Epithelial cell of proximal tubule (primary cell): ENCODE results near the gene ASB14. TPM values are rescaled to one million over a fixed set of nuclear protein-coding genes. Genes with fewer than 3 reads are reported as not detected.

Source experiments
- DNase-seq: peaks from one replicate; pipeline ENCODE4 v3.0.0-alpha.2; 2011; ENCODE audit warnings: low read depth
- H3K4me3 ChIP-seq: 2 replicates; pipeline ENCODE4 v1.5.1; 2011; ENCODE audit warnings: low read depth, mild to moderate bottlenecking, low read length
- total RNA-seq: library from RNA; depleted of rRNA; stranded (reverse); fragments of >200 nt; gene quantifications from 2 replicates; pipeline ENCODE4 v1.2.3, GENCODE V29; 2015
- TF ChIP-seq, protein P1 (sequence below): conservative IDR thresholded peaks from 2 replicates; pipeline ENCODE4 v1.5.1; 2012; ENCODE audit warnings: low read depth, mild to moderate bottlenecking, low read length

The ASB14 gene
- total RNA-seq, 1 donor from 2014 or later: not detected

DNA sequence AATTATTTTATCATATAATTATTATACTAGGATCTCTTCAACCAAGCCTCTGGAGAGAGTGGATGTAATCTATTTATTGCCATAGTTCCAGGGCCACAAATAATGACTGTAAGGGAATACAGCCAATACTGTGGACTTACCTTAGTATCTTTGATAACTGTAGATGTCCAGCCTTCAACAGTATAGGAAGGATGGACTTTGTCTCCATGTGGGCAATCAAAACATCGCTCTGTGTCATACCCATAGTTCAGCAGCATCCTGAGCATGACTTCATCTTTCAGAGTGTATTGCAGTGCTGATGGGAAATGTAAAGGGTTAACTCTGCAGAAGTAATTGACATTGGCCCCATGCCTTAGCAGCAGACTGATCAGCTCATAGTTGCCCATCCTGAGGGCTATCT, 14.2 kb downstream of the ASB14 start:
- TF ChIP-seq, protein P1, sequence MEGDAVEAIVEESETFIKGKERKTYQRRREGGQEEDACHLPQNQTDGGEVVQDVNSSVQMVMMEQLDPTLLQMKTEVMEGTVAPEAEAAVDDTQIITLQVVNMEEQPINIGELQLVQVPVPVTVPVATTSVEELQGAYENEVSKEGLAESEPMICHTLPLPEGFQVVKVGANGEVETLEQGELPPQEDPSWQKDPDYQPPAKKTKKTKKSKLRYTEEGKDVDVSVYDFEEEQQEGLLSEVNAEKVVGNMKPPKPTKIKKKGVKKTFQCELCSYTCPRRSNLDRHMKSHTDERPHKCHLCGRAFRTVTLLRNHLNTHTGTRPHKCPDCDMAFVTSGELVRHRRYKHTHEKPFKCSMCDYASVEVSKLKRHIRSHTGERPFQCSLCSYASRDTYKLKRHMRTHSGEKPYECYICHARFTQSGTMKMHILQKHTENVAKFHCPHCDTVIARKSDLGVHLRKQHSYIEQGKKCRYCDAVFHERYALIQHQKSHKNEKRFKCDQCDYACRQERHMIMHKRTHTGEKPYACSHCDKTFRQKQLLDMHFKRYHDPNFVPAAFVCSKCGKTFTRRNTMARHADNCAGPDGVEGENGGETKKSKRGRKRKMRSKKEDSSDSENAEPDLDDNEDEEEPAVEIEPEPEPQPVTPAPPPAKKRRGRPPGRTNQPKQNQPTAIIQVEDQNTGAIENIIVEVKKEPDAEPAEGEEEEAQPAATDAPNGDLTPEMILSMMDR: no peak
- no peak overlapping the region for H3K4me3 ChIP-seq

DNA sequence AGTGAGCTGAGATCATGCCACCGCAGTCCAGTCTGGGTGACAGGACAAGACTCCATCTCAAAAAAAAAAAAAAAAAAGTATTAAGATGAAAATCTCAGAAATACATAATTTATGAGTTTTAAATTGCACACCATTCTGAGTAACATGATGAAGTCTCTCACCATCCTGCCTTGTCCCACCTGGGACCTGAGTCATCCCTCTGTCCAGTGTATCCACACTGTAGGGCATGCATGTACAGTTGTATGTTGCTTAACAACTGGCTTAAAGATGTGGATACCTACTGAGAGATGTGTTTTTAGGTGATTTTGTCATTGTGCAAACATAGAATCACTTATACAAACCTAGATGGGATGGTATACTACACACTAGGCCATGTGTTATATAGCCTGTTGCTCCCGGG, 17.1 kb downstream of the ASB14 start:
- TF ChIP-seq, protein P1: no peak
- H3K4me3 ChIP-seq: no peak overlapping the region
- no peak for DNase-seq

More for the DNA sequence above, 14.2 kb downstream of the ASB14 start:
- no peak for DNase-seq

DNA sequence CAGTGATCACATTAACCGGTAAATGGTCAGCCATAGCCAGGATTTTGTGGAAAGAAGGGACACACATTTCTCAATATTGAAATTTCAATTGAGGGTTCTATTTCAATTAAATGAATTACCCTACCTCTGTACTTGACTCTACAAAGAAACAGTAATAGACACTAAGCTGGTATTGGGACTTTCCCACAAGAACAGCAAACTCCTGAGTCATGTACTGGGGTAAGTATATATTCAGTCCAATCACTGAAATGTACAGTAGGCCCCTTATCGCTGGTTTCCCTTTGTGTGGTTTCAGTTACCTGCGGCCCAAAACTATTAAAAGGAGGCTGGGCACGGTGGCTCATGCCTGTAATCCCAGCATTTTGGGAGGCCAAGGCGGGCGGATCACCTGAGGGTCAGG, 17.6 kb downstream of the ASB14 start:
- no peak overlapping the region for H3K4me3 ChIP-seq
- TF ChIP-seq, protein P1: no peak
- DNase-seq: no peak

DNA sequence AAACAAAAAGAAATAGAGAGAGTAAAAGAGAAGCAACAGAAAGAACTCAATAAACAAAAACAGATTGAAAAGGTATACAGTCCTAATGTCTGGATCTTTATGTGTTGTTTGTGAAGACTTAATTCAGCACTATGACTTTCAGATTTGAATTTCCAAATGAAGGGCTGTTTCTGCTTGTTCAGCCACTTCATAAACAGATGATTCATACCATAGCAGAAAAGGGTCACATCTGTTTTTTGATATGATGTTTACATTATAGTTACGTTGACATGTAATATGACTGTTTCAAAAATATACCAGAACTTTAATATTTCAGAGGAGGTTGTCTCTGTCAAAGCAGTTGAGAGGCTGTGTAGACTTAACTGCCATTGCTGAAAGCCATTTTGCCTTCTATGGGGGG, 24.1 kb downstream of the ASB14 start:
- TF ChIP-seq, protein P1: no peak
- DNase-seq: no peak
- no peak overlapping the region for H3K4me3 ChIP-seq

DNA sequence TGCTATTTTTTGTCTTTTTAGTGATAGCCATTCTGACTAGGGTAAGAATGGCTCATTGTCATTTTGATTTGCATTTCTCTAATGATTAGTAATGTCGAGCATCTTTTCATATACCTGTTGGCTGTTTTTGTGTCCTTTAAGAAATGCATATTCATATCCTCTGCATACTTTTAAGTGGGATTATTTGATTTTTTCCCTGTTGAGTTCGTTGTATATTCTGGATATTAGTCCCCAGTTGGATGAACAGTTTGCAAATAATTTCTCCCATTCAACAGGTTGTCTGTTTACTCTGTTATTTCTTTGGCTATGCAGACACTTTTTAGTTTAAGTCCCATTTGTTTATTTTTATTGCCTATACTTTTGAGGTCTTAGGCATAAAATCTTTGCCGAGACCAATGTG, 30.6 kb downstream of the ASB14 start:
- no peak overlapping the region for H3K4me3 ChIP-seq
- TF ChIP-seq, protein P1: no peak
- no peak for DNase-seq

DNA sequence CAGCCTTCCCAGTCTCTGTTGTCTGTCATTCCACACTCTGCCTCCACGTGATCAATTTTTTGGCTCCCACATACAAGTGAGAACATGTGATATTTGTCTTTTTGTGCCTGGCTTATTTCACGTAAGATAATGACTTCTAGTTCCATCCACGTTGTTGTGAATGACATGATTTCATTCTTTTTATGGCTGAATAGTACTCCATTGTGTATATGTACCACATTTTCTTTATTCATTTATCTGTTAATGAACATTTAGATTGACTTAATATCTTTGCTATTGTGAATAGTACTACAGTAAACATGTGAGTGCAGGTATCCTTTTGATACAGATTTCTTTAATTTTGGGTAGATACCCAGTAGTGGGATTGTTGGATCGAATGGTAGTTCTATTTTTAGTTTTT, 31.4 kb downstream of the ASB14 start:
- DNase-seq: no peak
- TF ChIP-seq, protein P1: no peak
- H3K4me3 ChIP-seq: no peak overlapping the region

DNA sequence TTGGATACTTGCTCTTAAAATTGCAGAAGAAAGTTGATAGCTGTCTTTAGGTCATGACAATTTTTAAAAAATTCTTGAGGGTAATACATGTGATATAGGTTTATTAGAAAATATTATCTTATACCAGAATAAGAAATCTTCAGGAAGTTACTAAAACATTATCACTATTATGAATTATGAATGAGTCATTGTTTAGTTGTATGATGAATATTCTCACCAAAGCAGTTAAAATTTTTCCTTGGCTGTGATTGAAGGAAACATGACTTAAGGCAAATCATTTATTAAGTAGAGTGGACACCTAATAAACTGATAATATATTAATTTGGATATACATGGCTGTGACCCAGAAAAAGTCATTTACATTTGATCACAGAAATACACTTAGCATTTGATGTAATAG, 34.8 kb downstream of the ASB14 start:
- H3K4me3 ChIP-seq: no peak overlapping the region
- no peak for DNase-seq
- TF ChIP-seq, protein P1: no peak
